ENCODE measurements around the gene PRICKLE2.

The PRICKLE2 gene

DNA sequence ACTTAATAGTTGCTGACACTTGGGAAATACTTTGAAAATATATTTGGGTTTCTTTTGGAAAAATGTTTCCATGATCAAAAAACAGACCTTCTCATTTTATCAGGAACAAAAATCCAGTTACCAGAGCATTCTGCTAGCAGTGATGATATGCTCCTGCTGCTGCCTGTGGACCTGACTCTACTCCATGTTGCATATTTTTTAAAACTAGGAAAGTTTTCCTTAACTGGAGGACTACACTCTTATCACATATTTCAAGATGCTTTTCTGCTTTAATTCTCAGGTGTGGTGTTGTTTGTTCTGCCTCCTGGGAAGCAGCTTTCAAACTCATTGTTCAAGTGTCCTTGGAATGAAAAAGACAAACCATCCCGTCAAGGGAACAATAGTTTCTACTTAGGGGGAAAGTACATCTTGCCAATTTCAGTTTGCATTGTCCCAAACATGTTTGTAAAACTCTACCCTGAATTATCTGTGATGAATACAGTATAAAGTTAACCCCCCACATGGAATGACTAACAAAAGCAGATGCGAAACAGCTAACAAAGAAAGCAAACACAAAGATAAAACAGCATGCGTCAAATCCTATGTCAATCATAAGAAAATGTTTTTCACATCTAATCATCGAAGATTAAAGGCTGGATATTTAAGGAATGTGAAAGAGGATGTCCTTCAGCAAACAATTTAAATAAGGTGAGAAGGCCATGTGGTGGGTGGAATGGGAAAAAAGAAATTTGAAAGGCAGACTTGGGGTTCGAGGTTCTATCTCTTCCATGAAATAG lies 161.9 kb downstream of the PRICKLE2 start:
- DNase-seq (ENCODE audit: low spot score), result no peak
- TF ChIP-seq, protein P1, sequence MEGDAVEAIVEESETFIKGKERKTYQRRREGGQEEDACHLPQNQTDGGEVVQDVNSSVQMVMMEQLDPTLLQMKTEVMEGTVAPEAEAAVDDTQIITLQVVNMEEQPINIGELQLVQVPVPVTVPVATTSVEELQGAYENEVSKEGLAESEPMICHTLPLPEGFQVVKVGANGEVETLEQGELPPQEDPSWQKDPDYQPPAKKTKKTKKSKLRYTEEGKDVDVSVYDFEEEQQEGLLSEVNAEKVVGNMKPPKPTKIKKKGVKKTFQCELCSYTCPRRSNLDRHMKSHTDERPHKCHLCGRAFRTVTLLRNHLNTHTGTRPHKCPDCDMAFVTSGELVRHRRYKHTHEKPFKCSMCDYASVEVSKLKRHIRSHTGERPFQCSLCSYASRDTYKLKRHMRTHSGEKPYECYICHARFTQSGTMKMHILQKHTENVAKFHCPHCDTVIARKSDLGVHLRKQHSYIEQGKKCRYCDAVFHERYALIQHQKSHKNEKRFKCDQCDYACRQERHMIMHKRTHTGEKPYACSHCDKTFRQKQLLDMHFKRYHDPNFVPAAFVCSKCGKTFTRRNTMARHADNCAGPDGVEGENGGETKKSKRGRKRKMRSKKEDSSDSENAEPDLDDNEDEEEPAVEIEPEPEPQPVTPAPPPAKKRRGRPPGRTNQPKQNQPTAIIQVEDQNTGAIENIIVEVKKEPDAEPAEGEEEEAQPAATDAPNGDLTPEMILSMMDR (IDR thresholded peaks at IDR 0.05), result no peak
- Histone ChIP-seq H3K4me3 (no peak overlapping the region), H3K27ac (no peak overlapping the region)

DNA sequence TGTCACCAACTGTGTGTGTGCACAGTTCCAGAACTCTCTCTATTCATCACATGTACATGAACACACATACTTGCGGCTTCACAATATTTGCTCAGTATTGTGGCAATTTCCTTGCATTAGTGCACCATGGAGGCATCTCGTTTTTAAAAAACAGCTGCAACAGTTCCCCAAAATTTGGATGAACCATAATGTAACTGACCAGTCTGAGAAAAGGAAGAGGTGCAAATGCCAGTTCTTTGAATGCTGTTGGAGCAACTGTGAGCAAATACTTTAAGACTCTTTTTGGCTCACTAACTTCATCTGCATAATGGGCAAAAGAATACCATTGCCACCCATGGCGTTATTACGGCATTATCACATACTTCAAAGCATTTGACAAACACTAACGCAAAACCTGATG lies 163.6 kb downstream of the PRICKLE2 start:
- Histone ChIP-seq H3K27ac (no peak overlapping the region), H3K4me3 (no peak overlapping the region)
- DNase-seq (ENCODE audit: low spot score), result no peak
- TF ChIP-seq, protein P1 (IDR thresholded peaks at IDR 0.05), result no peak

DNA sequence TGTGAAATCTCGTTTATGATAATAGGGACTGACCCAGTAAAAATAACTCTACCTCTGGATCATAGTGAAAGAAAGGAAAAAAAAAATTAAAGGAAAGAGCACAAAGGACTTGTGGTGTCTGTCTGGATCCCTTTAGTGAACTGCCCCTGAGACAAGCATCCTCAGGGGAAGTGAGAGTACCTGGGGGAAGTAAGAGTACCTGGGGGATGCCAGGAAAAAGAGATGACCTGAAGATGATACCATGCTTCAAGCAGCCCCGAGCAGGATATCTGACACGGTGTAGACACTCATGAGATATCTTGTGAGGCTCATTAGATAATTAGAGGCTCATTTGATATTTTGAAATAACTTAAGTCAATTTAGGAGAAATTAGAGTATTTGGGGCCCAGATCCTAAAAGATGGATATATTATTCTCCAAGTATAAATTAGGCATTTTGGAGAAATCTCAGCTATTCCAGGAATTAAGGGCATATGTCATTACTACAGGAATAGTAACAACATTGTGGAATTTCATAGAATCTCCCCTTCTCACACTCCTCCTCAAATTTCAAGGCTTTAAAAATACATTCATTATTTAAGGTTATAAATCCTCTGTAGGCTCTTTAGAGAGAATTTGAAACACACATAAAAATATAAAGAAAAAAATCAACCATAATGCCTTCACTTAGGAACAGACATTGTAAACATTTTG lies 165.6 kb downstream of the PRICKLE2 start:
- TF ChIP-seq, protein P1 (IDR thresholded peaks at IDR 0.05), result no peak
- no peak overlapping the region for H3K4me3 ChIP-seq
- DNase-seq (ENCODE audit: low spot score), result no peak
- H3K27ac ChIP-seq, result no peak overlapping the region

DNA sequence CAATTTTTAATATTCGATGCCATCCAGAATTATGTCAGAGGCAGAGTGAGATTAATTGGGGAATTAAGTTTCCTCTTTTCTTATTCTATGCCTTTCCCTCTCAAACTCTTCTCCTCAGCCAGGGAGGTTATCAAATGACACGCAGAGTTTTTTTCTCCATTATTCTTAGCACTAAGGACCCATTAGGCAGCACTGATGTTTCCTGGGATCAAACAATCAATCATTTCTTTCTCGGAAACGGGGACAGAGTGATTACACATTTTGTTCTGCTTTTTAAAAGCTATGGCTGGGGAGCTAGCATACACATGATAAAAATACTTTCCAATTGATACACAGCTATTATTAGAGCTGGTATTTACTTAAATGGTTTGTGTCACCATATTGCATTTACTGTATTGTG lies 166.7 kb downstream of the PRICKLE2 start:
- H3K4me3 ChIP-seq, result no peak overlapping the region
- DNase-seq (ENCODE audit: low spot score), result no peak
- no peak overlapping the region for H3K27ac ChIP-seq
- TF ChIP-seq, protein P1 (IDR thresholded peaks at IDR 0.05), result no peak

DNA sequence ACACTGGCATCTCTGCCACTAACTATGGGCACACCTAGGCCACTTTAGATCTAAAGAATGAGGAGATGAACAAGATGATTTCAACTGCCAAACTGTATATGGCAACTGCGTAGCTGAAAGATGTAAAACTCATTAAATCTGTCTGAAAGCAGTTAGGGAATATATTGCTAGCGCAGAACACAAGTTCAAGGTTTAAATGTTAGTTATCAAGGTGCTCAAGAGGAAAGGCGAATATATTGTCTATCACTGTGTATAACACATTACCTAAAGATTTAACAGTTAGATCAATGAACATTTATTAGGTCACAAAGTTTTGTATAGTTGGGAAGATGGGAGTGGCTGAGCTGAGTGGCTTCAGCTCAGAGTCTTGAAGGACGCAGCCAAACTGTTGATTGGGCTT lies 168.0 kb downstream of the PRICKLE2 start:
- TF ChIP-seq, protein P1 (IDR thresholded peaks at IDR 0.05), result no peak

DNA sequence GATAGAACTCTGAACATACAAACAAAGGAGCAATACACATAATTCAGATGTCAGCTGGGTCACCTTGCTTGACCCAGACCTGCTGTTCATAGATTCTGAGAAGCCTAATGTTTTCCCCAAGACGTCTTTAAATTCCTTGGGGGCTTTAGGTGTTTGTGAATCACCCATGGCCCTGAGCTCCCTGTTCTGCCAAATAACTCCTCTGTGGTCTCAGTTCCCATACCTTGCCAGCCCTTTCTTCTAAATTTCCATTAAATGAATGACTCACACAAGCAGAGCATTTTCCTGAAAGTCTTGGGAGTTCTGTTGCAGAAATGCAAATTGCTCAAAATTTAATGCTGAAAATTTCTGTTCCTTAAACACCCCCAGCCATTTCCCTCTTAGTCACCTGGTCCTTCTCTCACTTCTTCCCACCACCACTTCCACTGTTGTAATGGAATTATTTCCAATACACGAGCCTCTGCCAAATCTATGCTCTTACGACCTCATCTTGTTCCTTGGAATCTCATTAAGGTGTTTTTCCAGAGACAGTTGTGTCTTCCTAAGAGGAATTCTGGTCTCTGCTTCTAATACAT lies 168.6 kb downstream of the PRICKLE2 start:
- no peak overlapping the region for H3K27ac ChIP-seq
- H3K4me3 ChIP-seq, result no peak overlapping the region
- DNase-seq (ENCODE audit: low spot score), result no peak
- TF ChIP-seq, protein P1 (IDR thresholded peaks at IDR 0.05), result no peak

More for the DNA sequence above, 168.0 kb downstream of the PRICKLE2 start:
- no peak overlapping the region for H3K27ac ChIP-seq
- no peak overlapping the region for H3K4me3 ChIP-seq
- DNase-seq (ENCODE audit: low spot score), result no peak

Measured in coronary artery (tissue), 2 donors.